Measurements from ENCODE around the gene FNTB.

Gene FNTB

GRCh38 chr14:64953661-64954060 lies 33.0 kb upstream of the FNTB start:
- no peak overlapping the region for H2BK15ac ChIP-seq (ENCODE audit: low read length)
- WGBS, 2 donors (ENCODE audit: extremely low coverage in 2 of 2, insufficient read length in 2 of 2, insufficient replicate concordance in 1 of 2) = no CpG with 5 or more reads among the region's 6 CpGs
- H3K4me3 ChIP-seq (ENCODE audit: low read length in 2 of 2) = no peak overlapping the region
- peaks cover 0 to 2% of the 10 kb centered on the region in 2 donors for H3K4me1 ChIP-seq (ENCODE audit: control insufficient read depth in 2 of 2, insufficient read depth in 1 of 2, low read depth in 1 of 2, low read length in 2 of 2)
- H2BK120ac ChIP-seq (ENCODE audit: low read depth, low read length) = no peak overlapping the region
- no peak overlapping the region for H2AK5ac ChIP-seq (ENCODE audit: low read depth, low read length)
- no peak overlapping the region for H2BK12ac ChIP-seq (ENCODE audit: low read length)
- H3K27me3 ChIP-seq (ENCODE audit: control insufficient read depth in 3 of 3, insufficient read depth in 3 of 3, low read depth in 1 of 3, low read length in 3 of 3) = peaks cover 0 to 1% (median 0%) of the 10 kb centered on the region in 3 experiments
- H3K9ac ChIP-seq (ENCODE audit: low read depth, low read length, poor library complexity) = no peak overlapping the region
- no peaks in the 10 kb centered on the region for H3K79me1 ChIP-seq (ENCODE audit: low read depth, low read length)
- no peaks in the 10 kb centered on the region for H3K9me3 ChIP-seq (replicated peaks in 1 of 2; ENCODE audit: control insufficient read depth in 2 of 2, insufficient read depth in 1 of 2, low read depth in 1 of 2, low read length in 2 of 2)
- H3K14ac ChIP-seq (ENCODE audit: low read length) = no peak overlapping the region
- no peak overlapping the region for H3K23ac ChIP-seq (ENCODE audit: low read depth, low read length, poor library complexity)
- DNase-seq (ENCODE audit: low spot score) = no peak
- H3K27ac ChIP-seq (replicated peaks; ENCODE audit: low read length) = no peak overlapping the region
- H2AFZ ChIP-seq (ENCODE audit: low read length) = no peak overlapping the region
- no peak overlapping the region for H3K4ac ChIP-seq (ENCODE audit: low read length)
- no peak overlapping the region for H4K8ac ChIP-seq (ENCODE audit: low read depth, low read length)
- no peak overlapping the region for H3K4me2 ChIP-seq (ENCODE audit: insufficient read depth, low read length, poor library complexity, severe bottlenecking)
- H4K91ac ChIP-seq (ENCODE audit: low read depth, low read length, poor library complexity) = no peak overlapping the region
- H3K18ac ChIP-seq (ENCODE audit: low read length) = no peak overlapping the region
- H2BK5ac ChIP-seq (ENCODE audit: low read length) = no peak overlapping the region
- H3K36me3 ChIP-seq (replicated peaks in 1 of 2; ENCODE audit: control insufficient read depth in 2 of 2, insufficient read depth in 2 of 2, low read length in 2 of 2) = peaks cover 0 to 48% of the 10 kb centered on the region in 2 donors

- H3K4me3 ChIP-seq (ENCODE audit: low read length in 2 of 2) = no peak overlapping the region
- no peaks in the 10 kb centered on the region for H3K79me1 ChIP-seq (ENCODE audit: low read depth, low read length)
- no CpG with 5 or more reads among the region's 9 CpGs for WGBS, 2 donors (ENCODE audit: extremely low coverage in 2 of 2, insufficient read length in 2 of 2, insufficient replicate concordance in 1 of 2)
- H2BK15ac ChIP-seq (ENCODE audit: low read length) = no peak overlapping the region
- H3K18ac ChIP-seq (ENCODE audit: low read length) = no peak overlapping the region
- no peak overlapping the region for H2AFZ ChIP-seq (ENCODE audit: low read length)
- H3K27ac ChIP-seq (replicated peaks; ENCODE audit: low read length) = no peak overlapping the region
- no peak overlapping the region for H3K14ac ChIP-seq (ENCODE audit: low read length)
- H3K9me3 ChIP-seq (replicated peaks in 1 of 2; ENCODE audit: control insufficient read depth in 2 of 2, insufficient read depth in 1 of 2, low read depth in 1 of 2, low read length in 2 of 2) = no peaks in the 10 kb centered on the region
- H3K36me3 ChIP-seq (replicated peaks in 1 of 2; ENCODE audit: control insufficient read depth in 2 of 2, insufficient read depth in 2 of 2, low read length in 2 of 2) = peaks cover 0 to 41% of the 10 kb centered on the region in 2 donors
- no peak overlapping the region for H3K4ac ChIP-seq (ENCODE audit: low read length)
- H2AK5ac ChIP-seq (ENCODE audit: low read depth, low read length) = no peak overlapping the region
- no peak overlapping the region for H2BK12ac ChIP-seq (ENCODE audit: low read length)
- H4K8ac ChIP-seq (ENCODE audit: low read depth, low read length) = no peak overlapping the region
- H3K4me2 ChIP-seq (ENCODE audit: insufficient read depth, low read length, poor library complexity, severe bottlenecking) = no peak overlapping the region
- H3K27me3 ChIP-seq (ENCODE audit: control insufficient read depth in 3 of 3, insufficient read depth in 3 of 3, low read depth in 1 of 3, low read length in 3 of 3) = peaks cover 0 to 1% (median 0%) of the 10 kb centered on the region in 3 experiments
- no peak overlapping the region for H3K9ac ChIP-seq (ENCODE audit: low read depth, low read length, poor library complexity)
- H2BK5ac ChIP-seq (ENCODE audit: low read length) = no peak overlapping the region
- no peak overlapping the region for H3K23ac ChIP-seq (ENCODE audit: low read depth, low read length, poor library complexity)
- H4K91ac ChIP-seq (ENCODE audit: low read depth, low read length, poor library complexity) = no peak overlapping the region
- H3K4me1 ChIP-seq (ENCODE audit: control insufficient read depth in 2 of 2, insufficient read depth in 1 of 2, low read depth in 1 of 2, low read length in 2 of 2) = peaks cover 0 to 2% of the 10 kb centered on the region in 2 donors
- no peak overlapping the region for H2BK120ac ChIP-seq (ENCODE audit: low read depth, low read length)
- DNase-seq (ENCODE audit: low spot score) = no peak
Measured at GRCh38 chr14:64954491-64955240, 32.0 kb upstream of the FNTB start.

GRCh38 chr14:64955297-64955696 lies 31.4 kb upstream of the FNTB start:
- no peak overlapping the region for H2BK15ac ChIP-seq (ENCODE audit: low read length)
- no CpG with 5 or more reads among the region's 6 CpGs for WGBS, 2 donors (ENCODE audit: extremely low coverage in 2 of 2, insufficient read length in 2 of 2, insufficient replicate concordance in 1 of 2)
- no peak overlapping the region for H2BK12ac ChIP-seq (ENCODE audit: low read length)
- H3K79me1 ChIP-seq (ENCODE audit: low read depth, low read length) = no peaks in the 10 kb centered on the region
- peaks cover 0 to 2% of the 10 kb centered on the region in 2 donors for H3K4me1 ChIP-seq (ENCODE audit: control insufficient read depth in 2 of 2, insufficient read depth in 1 of 2, low read depth in 1 of 2, low read length in 2 of 2)
- no peak overlapping the region for H3K18ac ChIP-seq (ENCODE audit: low read length)
- peaks cover 0 to 35% of the 10 kb centered on the region in 2 donors for H3K36me3 ChIP-seq (replicated peaks in 1 of 2; ENCODE audit: control insufficient read depth in 2 of 2, insufficient read depth in 2 of 2, low read length in 2 of 2)
- no peaks in the 10 kb centered on the region for H3K9me3 ChIP-seq (replicated peaks in 1 of 2; ENCODE audit: control insufficient read depth in 2 of 2, insufficient read depth in 1 of 2, low read depth in 1 of 2, low read length in 2 of 2)
- no peak for DNase-seq (ENCODE audit: low spot score)
- H3K14ac ChIP-seq (ENCODE audit: low read length) = no peak overlapping the region
- H3K23ac ChIP-seq (ENCODE audit: low read depth, low read length, poor library complexity) = no peak overlapping the region
- no peak overlapping the region for H2AFZ ChIP-seq (ENCODE audit: low read length)
- H2BK5ac ChIP-seq (ENCODE audit: low read length) = no peak overlapping the region
- H3K9ac ChIP-seq (ENCODE audit: low read depth, low read length, poor library complexity) = no peak overlapping the region
- no peak overlapping the region for H3K4me2 ChIP-seq (ENCODE audit: insufficient read depth, low read length, poor library complexity, severe bottlenecking)
- no peak overlapping the region for H3K27ac ChIP-seq (replicated peaks; ENCODE audit: low read length)
- no peak overlapping the region for H2BK120ac ChIP-seq (ENCODE audit: low read depth, low read length)
- H3K4me3 ChIP-seq (ENCODE audit: low read length in 2 of 2) = no peak overlapping the region
- H4K91ac ChIP-seq (ENCODE audit: low read depth, low read length, poor library complexity) = no peak overlapping the region
- peaks cover 0 to 1% (median 0%) of the 10 kb centered on the region in 3 experiments for H3K27me3 ChIP-seq (ENCODE audit: control insufficient read depth in 3 of 3, insufficient read depth in 3 of 3, low read depth in 1 of 3, low read length in 3 of 3)
- no peak overlapping the region for H2AK5ac ChIP-seq (ENCODE audit: low read depth, low read length)
- no peak overlapping the region for H4K8ac ChIP-seq (ENCODE audit: low read depth, low read length)
- H3K4ac ChIP-seq (ENCODE audit: low read length) = no peak overlapping the region

GRCh38 chr14:64956697-64957406 lies 29.8 kb upstream of the FNTB start:
- Histone ChIP-seq H3K79me1 (ENCODE audit: low read depth, low read length) (no peaks in the 10 kb centered on the region), H3K4me2 (ENCODE audit: insufficient read depth, low read length, poor library complexity, severe bottlenecking) (no peak overlapping the region), H3K18ac (ENCODE audit: low read length) (no peak overlapping the region), H4K91ac (ENCODE audit: low read depth, low read length, poor library complexity) (no peak overlapping the region), H4K8ac (ENCODE audit: low read depth, low read length) (no peak overlapping the region), H2AFZ (ENCODE audit: low read length) (no peak overlapping the region), H3K36me3 (replicated peaks in 1 of 2; ENCODE audit: control insufficient read depth in 2 of 2, insufficient read depth in 2 of 2, low read length in 2 of 2) (peaks cover 0 to 23% of the 10 kb centered on the region in 2 donors), H3K4me1 (ENCODE audit: control insufficient read depth in 2 of 2, insufficient read depth in 1 of 2, low read depth in 1 of 2, low read length in 2 of 2) (peaks cover 0 to 6% of the 10 kb centered on the region in 2 donors), H3K9me3 (replicated peaks in 1 of 2; ENCODE audit: control insufficient read depth in 2 of 2, insufficient read depth in 1 of 2, low read depth in 1 of 2, low read length in 2 of 2) (no peaks in the 10 kb centered on the region), H2BK15ac (ENCODE audit: low read length) (no peak overlapping the region), H3K23ac (ENCODE audit: low read depth, low read length, poor library complexity) (no peak overlapping the region), H3K9ac (ENCODE audit: low read depth, low read length, poor library complexity) (no peak overlapping the region), H2BK12ac (ENCODE audit: low read length) (no peak overlapping the region), H3K14ac (ENCODE audit: low read length) (no peak overlapping the region), H3K27me3 (ENCODE audit: control insufficient read depth in 3 of 3, insufficient read depth in 3 of 3, low read depth in 1 of 3, low read length in 3 of 3) (peaks cover 0 to 1% (median 0%) of the 10 kb centered on the region in 3 experiments), H2AK5ac (ENCODE audit: low read depth, low read length) (no peak overlapping the region), H3K4ac (ENCODE audit: low read length) (no peak overlapping the region), H2BK120ac (ENCODE audit: low read depth, low read length) (no peak overlapping the region), H3K4me3 (ENCODE audit: low read length in 2 of 2) (no peak overlapping the region), H2BK5ac (ENCODE audit: low read length) (no peak overlapping the region), H3K27ac (replicated peaks; ENCODE audit: low read length) (no peak overlapping the region)
- no peak for DNase-seq (ENCODE audit: low spot score)
- WGBS, 2 donors (ENCODE audit: extremely low coverage in 2 of 2, insufficient read length in 2 of 2, insufficient replicate concordance in 1 of 2) = no CpG with 5 or more reads among the region's 8 CpGs
